CD14-positive monocyte (primary cell): ENCODE measurements around the gene SYDE2. TPM values are rescaled to one million over a fixed set of nuclear protein-coding genes. Genes with fewer than 3 reads are reported as not detected.
"Not testable (repeated sequence)": the region's sequence is repeated elsewhere in the genome, so short reads cannot be mapped to it uniquely, and the experiment has no call there.

Experiments
- DNase-seq, 3 donors: peaks; one replicate each; pipeline ENCODE4 v3.0.0-alpha.2; 2011 to 2022
- H2AFZ ChIP-seq: 2 replicates; pipeline ENCODE4 v1.6.0; 2012; ENCODE audit warnings: mild to moderate bottlenecking, low read depth, low read length, inconsistent platforms; ENCODE audit not compliant: insufficient read depth, poor library complexity, severe bottlenecking
- H3K27ac ChIP-seq, 2 donors: 1 replicate in 1 of 2; 2 replicates in 1 of 2; pipeline ENCODE4 v1.5.1; 2012 to 2013; ENCODE audit warnings: low read length in 2 of 2, control low read depth in 1 of 2, inconsistent platforms in 1 of 2, low read depth in 1 of 2, mild to moderate bottlenecking in 1 of 2
- H3K27me3 ChIP-seq, 2 donors: one replicate each; pipeline versions ENCODE4 v1.6.0 to v1.6.1; 2011 to 2013; ENCODE audit warnings: low read length in 2 of 2; ENCODE audit not compliant: control insufficient read depth in 2 of 2, insufficient read depth in 2 of 2
- H3K36me3 ChIP-seq, 2 donors: replicated peaks in 1 of 2; 1 replicate in 1 of 2; 2 replicates in 1 of 2; pipeline versions ENCODE4 v1.5.1 to v1.6.1; 2012 to 2013; ENCODE audit warnings: low read length in 2 of 2, control low read depth in 1 of 2, inconsistent platforms in 1 of 2, mild to moderate bottlenecking in 1 of 2; ENCODE audit not compliant: insufficient read depth in 2 of 2, control insufficient read depth in 1 of 2
- H3K4me1 ChIP-seq, 2 donors: 1 replicate in 1 of 2; 2 replicates in 1 of 2; pipeline versions ENCODE4 v1.5.1 to v1.6.1; 2012 to 2013; ENCODE audit warnings: low read length in 2 of 2, control low read depth in 1 of 2, inconsistent platforms in 1 of 2, mild to moderate bottlenecking in 1 of 2, moderate library complexity in 1 of 2; ENCODE audit not compliant: insufficient read depth in 2 of 2, control insufficient read depth in 1 of 2
- H3K4me2 ChIP-seq: replicated peaks from 2 replicates; pipeline ENCODE3; 2012; ENCODE audit warnings: low read length, moderate library complexity, mild to moderate bottlenecking; ENCODE audit not compliant: poor library complexity, severe bottlenecking; ENCODE audit errors: extremely low read depth
- H3K4me3 ChIP-seq, 3 experiments: fragments of 200-600 bp in 1 of 3; sonication (generic) in 1 of 3; replicated peaks in 1 of 3; 1 replicate in 2 of 3; 2 replicates in 1 of 3; pipeline ENCODE4 v1.5.1; 2011 to 2013; ENCODE audit warnings: low read length in 3 of 3, mild to moderate bottlenecking in 3 of 3, control low read depth in 2 of 3, low read depth in 2 of 3, inconsistent platforms in 1 of 3, moderate library complexity in 1 of 3
- H3K79me2 ChIP-seq: 2 replicates; pipeline ENCODE4 v1.6.0; 2012; ENCODE audit warnings: mild to moderate bottlenecking, control low read depth, inconsistent platforms, low read length, moderate library complexity; ENCODE audit not compliant: insufficient read depth
- H3K9ac ChIP-seq: 2 replicates; pipeline ENCODE4 v1.6.0; 2017; ENCODE audit warnings: low read length, mild to moderate bottlenecking; ENCODE audit not compliant: insufficient read depth, poor library complexity, severe bottlenecking
- H3K9me3 ChIP-seq, 2 donors: replicated peaks in 1 of 2; 1 replicate in 1 of 2; 2 replicates in 1 of 2; pipeline versions ENCODE4 v1.5.1 to v1.6.1; 2012 to 2013; ENCODE audit warnings: low read length in 2 of 2, control low read depth in 1 of 2; ENCODE audit not compliant: control insufficient read depth in 1 of 2, insufficient read depth in 1 of 2
- H4K20me1 ChIP-seq: 2 replicates; pipeline ENCODE4 v1.6.0; 2012; ENCODE audit warnings: mild to moderate bottlenecking, low read length, control low read depth, moderate library complexity; ENCODE audit not compliant: insufficient read depth
- H3K27ac Mint-ChIP-seq, 7 donors: one replicate each; pipeline ENCODE4 v1.8.0; 2020; ENCODE audit warnings: mild to moderate bottlenecking in 7 of 7, mixed read lengths in 7 of 7, moderate library complexity in 6 of 7, inconsistent platforms in 2 of 7
- H3K27me3 Mint-ChIP-seq, 3 donors: one replicate each; pipeline ENCODE4 v1.8.0; 2021 to 2022; ENCODE audit warnings: low read depth in 3 of 3, mild to moderate bottlenecking in 3 of 3, mixed read lengths in 3 of 3, moderate library complexity in 3 of 3, inconsistent platforms in 1 of 3
- H3K36me3 Mint-ChIP-seq, 2 donors: one replicate each; pipeline ENCODE4 v1.8.0; 2020; ENCODE audit warnings: mixed read lengths in 2 of 2, inconsistent platforms in 1 of 2, mild to moderate bottlenecking in 1 of 2
- H3K4me1 Mint-ChIP-seq: one replicate; pipeline ENCODE4 v1.8.0; 2020; ENCODE audit warnings: mild to moderate bottlenecking, mixed read lengths
- H3K4me3 Mint-ChIP-seq, 2 donors: one replicate each; pipeline ENCODE4 v1.8.0; 2020; ENCODE audit warnings: mild to moderate bottlenecking in 2 of 2, mixed read lengths in 2 of 2, moderate library complexity in 1 of 2
- H3K9me3 Mint-ChIP-seq, 7 donors: one replicate each; pipeline ENCODE4 v1.8.0; 2020 to 2022; ENCODE audit warnings: mixed read lengths in 7 of 7, mild to moderate bottlenecking in 6 of 7, moderate library complexity in 6 of 7, inconsistent platforms in 2 of 7
- CTCF ChIP-seq: fragments of 200-600 bp; IDR thresholded peaks from one replicate; pipeline ENCODE4 v1.8.0; 2022; ENCODE audit warnings: antibody characterized with exemption, mild to moderate bottlenecking
- WGBS: methylation state at CpG from one replicate; pipeline ENCODE4 v1.1.5; 2013; ENCODE audit warnings: missing lambda C conversion rate; ENCODE audit not compliant: insufficient coverage; 5-methylcytosine and 5-hydroxymethylcytosine counted together
- intact Hi-C, 2 donors: fragments of 100-400 bp; cut with micrococcal nuclease; formaldehyde crosslinking; loops; one replicate each; pipeline versions ENCODE4 v1.15.0 to v1.15.1; 2023
- polyA plus RNA-seq, 3 donors: library from polyadenylated mRNA; depleted of rRNA in 1 of 3; unstranded in 2 of 3; stranded (reverse) in 1 of 3; fragments of 300-500 nt in 2 of 3; fragments of >200 nt in 1 of 3; fragmentation: Illumina TruSeq in 2 of 3; gene quantifications; 1 replicate in 2 of 3; 2 replicates in 1 of 3; pipeline ENCODE4 v1.2.3, GENCODE V29; 2012 to 2021

The SYDE2 gene
- polyA plus RNA-seq, 3 donors, result not detected

GRCh38 chr1:85189120-85189519 lies 11.7 kb downstream of the SYDE2 start:
- H3K4me3 Mint-ChIP-seq, result no peak overlapping the region
- H3K79me2 ChIP-seq, result no peaks in the 10 kb centered on the region
- no CpG with 5 or more reads among the region's 1 CpG for WGBS
- no peaks in the 10 kb centered on the region for H3K9me3 Mint-ChIP-seq
- H3K27ac ChIP-seq, result no peak overlapping the region
- TF ChIP-seq CTCF, result no peak
- no peaks in the 10 kb centered on the region for H4K20me1 ChIP-seq
- H3K4me1 Mint-ChIP-seq, result no peaks in the 10 kb centered on the region
- no peak overlapping the region for H2AFZ ChIP-seq
- no peaks in the 10 kb centered on the region for H3K36me3 Mint-ChIP-seq
- no peak for DNase-seq
- peaks cover 0 to 1% (median 0%) of the 10 kb centered on the region in 3 donors for H3K27me3 Mint-ChIP-seq
- H3K27me3 ChIP-seq, result no peaks in the 10 kb centered on the region
- H3K27ac Mint-ChIP-seq, result no peak overlapping the region
- H3K9me3 ChIP-seq, result no peaks in the 10 kb centered on the region
- no peaks in the 10 kb centered on the region for H3K4me1 ChIP-seq
- no peaks in the 10 kb centered on the region for H3K36me3 ChIP-seq
- no peak overlapping the region for H3K4me3 ChIP-seq
- H3K4me2 ChIP-seq, result no peak overlapping the region
- intact Hi-C loops, result no loop called here
- no peak overlapping the region for H3K9ac ChIP-seq

DNA sequence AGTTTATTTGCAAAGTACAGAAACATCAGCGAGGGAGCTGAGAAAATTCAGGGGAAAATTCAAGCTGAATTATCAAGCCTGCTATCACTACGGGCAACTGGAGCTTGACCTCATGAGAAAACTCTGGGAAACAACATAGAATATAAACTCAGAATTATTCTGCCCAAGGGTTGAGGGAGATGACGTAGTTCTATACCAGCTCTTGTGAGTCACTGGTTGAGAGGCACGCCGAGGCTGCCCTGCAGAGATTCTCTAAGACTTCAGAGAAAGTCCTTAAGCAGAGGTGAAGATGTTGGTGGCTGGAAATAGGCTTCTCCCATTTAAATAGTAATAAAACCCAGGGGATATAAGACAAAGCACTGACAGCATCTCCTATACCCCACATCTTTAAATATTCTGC lies 12.3 kb downstream of the SYDE2 start:
- no peak for TF ChIP-seq CTCF
- Mint-ChIP-seq H3K27ac (no peak overlapping the region), H3K36me3 (no peaks in the 10 kb centered on the region), H3K4me3 (no peak overlapping the region), H3K9me3 (no peaks in the 10 kb centered on the region), H3K27me3 (peaks cover 0 to 1% (median 0%) of the 10 kb centered on the region in 3 donors), H3K4me1 (no peaks in the 10 kb centered on the region)
- no peak overlapping the region for H3K9ac ChIP-seq
- H3K79me2 ChIP-seq, result no peaks in the 10 kb centered on the region
- no peaks in the 10 kb centered on the region for H3K9me3 ChIP-seq
- H3K4me1 ChIP-seq, result no peaks in the 10 kb centered on the region
- no peak overlapping the region for H3K27ac ChIP-seq
- no peak overlapping the region for H3K4me2 ChIP-seq
- H2AFZ ChIP-seq, result no peak overlapping the region
- no peak for DNase-seq
- H3K36me3 ChIP-seq, result no peaks in the 10 kb centered on the region
- no peaks in the 10 kb centered on the region for H4K20me1 ChIP-seq
- 100% methylated on average over 1 of the region's 5 CpGs for WGBS
- H3K4me3 ChIP-seq, result no peak overlapping the region
- intact Hi-C loops, result no loop called here
- no peaks in the 10 kb centered on the region for H3K27me3 ChIP-seq

DNA sequence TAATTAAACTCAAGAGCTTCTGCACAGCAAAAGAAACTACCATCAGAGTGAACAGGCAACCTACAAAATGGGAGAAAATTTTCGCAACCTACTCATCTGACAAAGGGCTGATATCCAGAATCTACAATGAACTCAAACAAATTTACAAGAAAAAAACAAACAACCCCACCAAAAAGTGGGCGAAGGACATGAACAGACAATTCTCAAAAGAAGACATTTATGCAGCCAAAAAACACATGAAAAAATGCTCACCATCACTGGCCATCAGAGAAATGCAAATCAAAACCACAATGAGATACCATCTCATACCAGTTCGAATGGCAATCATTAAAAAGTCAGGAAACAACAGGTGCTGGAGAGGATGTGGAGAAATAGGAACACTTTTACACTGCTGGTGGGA lies 13.8 kb downstream of the SYDE2 start:
- H3K27ac Mint-ChIP-seq, H2AFZ ChIP-seq, DNase-seq, H3K79me2 ChIP-seq, H3K9me3 Mint-ChIP-seq, H3K36me3 ChIP-seq, H3K4me1 ChIP-seq, H3K4me1 Mint-ChIP-seq, H4K20me1 ChIP-seq, H3K4me2 ChIP-seq, H3K9ac ChIP-seq, intact Hi-C loops, H3K27me3 Mint-ChIP-seq, H3K4me3 Mint-ChIP-seq, H3K4me3 ChIP-seq, H3K27ac ChIP-seq, H3K36me3 Mint-ChIP-seq, H3K9me3 ChIP-seq, H3K27me3 ChIP-seq: not testable (repeated sequence)
- 67% methylated on average over 1 of the region's 3 CpGs for WGBS
